IPS-18c (cell line): ENCODE data around the gene RCN1.
"Not testable (repeated sequence)": the region's sequence is repeated elsewhere in the genome, so short reads cannot be mapped to it uniquely, and the experiment has no call there.

ENCODE experiments used
- H3K4me3 ChIP-seq: 2 replicates; pipeline ENCODE4 v1.7.0; 2013; ENCODE audit warnings: low read depth, mild to moderate bottlenecking, low read length, moderate library complexity; ENCODE audit not compliant: insufficient read depth
- H3K9me3 ChIP-seq: one replicate; pipeline ENCODE4 v1.6.1; 2013; ENCODE audit warnings: mild to moderate bottlenecking, low read length, moderate library complexity; ENCODE audit not compliant: control insufficient read depth, insufficient read depth

The RCN1 gene

GRCh38 chr11:32090545-32091370, at the start of gene RCN1:
Gene RCN1, plus strand, starts transcription at chr11:32091074. Its CDS starts 123 bp downstream, at chr11:32091197.
- H3K9me3 ChIP-seq: no peaks in the 10 kb centered on the region
- peak within 1 kb of the TSS; percentile 71 for H3K4me3 ChIP-seq

- no peak overlapping the region for H3K4me3 ChIP-seq
- peaks cover 3% of the 10 kb centered on the region for H3K9me3 ChIP-seq
Measured at GRCh38 chr11:32043737-32044136, 47.1 kb upstream of the RCN1 start.

- no peak overlapping the region for H3K4me3 ChIP-seq
- peaks cover 3% of the 10 kb centered on the region for H3K9me3 ChIP-seq
Measured at GRCh38 chr11:32044158-32044863, 46.6 kb upstream of the RCN1 start.

- Histone ChIP-seq H3K4me3 (no peak overlapping the region), H3K9me3 (peaks cover 3% of the 10 kb centered on the region)
Measured at GRCh38 chr11:32045456-32045855, 45.4 kb upstream of the RCN1 start.

- H3K9me3 ChIP-seq: peaks cover 3% of the 10 kb centered on the region
Measured at GRCh38 chr11:32050264-32050663, 40.6 kb upstream of the RCN1 start.

GRCh38 chr11:32052215-32052614, 38.7 kb upstream of the RCN1 start:
- Histone ChIP-seq H3K4me3 (no peak overlapping the region), H3K9me3 (no peaks in the 10 kb centered on the region)

More at GRCh38 chr11:32050264-32050663, 40.6 kb upstream of the RCN1 start:
- no peak overlapping the region for H3K4me3 ChIP-seq

- Histone ChIP-seq H3K9me3 (no peaks in the 10 kb centered on the region), H3K4me3 (no peak overlapping the region)
Measured at GRCh38 chr11:32053151-32053888, 37.6 kb upstream of the RCN1 start.

GRCh38 chr11:32055861-32056260, 35.0 kb upstream of the RCN1 start:
- no peaks in the 10 kb centered on the region for H3K9me3 ChIP-seq
- no peak overlapping the region for H3K4me3 ChIP-seq

- no peak overlapping the region for H3K4me3 ChIP-seq
- no peaks in the 10 kb centered on the region for H3K9me3 ChIP-seq
Measured at GRCh38 chr11:32056438-32056837, 34.4 kb upstream of the RCN1 start.

- no peaks in the 10 kb centered on the region for H3K9me3 ChIP-seq
- H3K4me3 ChIP-seq: no peak overlapping the region
Measured at GRCh38 chr11:32059686-32060462, 31.0 kb upstream of the RCN1 start.

GRCh38 chr11:32062540-32062939, 28.3 kb upstream of the RCN1 start:
- Histone ChIP-seq H3K9me3 (no peaks in the 10 kb centered on the region), H3K4me3 (no peak overlapping the region)

- H3K9me3 ChIP-seq, H3K4me3 ChIP-seq: not testable (repeated sequence)
Measured at GRCh38 chr11:32063031-32063430, 27.8 kb upstream of the RCN1 start.

- Histone ChIP-seq H3K9me3 (no peaks in the 10 kb centered on the region), H3K4me3 (no peak overlapping the region)
Measured at GRCh38 chr11:32065865-32066629, 24.8 kb upstream of the RCN1 start.

GRCh38 chr11:32068134-32068870, 22.6 kb upstream of the RCN1 start:
- Histone ChIP-seq H3K9me3 (no peaks in the 10 kb centered on the region), H3K4me3 (no peak overlapping the region)

- Histone ChIP-seq H3K4me3 (no peak overlapping the region), H3K9me3 (no peaks in the 10 kb centered on the region)
Measured at GRCh38 chr11:32069361-32070058, 21.4 kb upstream of the RCN1 start.
